Esophagus muscularis mucosa (tissue), 3 donors: ENCODE measurements around the gene PPP1R14B.

Experiments used
- EP300 ChIP-seq: sonication (generic); formaldehyde crosslinking; IDR thresholded peaks from one replicate; pipeline ENCODE4 v1.6.1; 2017; ENCODE audit warnings: antibody characterized with exemption
- TF ChIP-seq, protein P1 (sequence below), 3 experiments: fragments of 200-600 bp in 2 of 3; fragments of 450-650 bp in 1 of 3; sonication (generic) in 2 of 3; IDR thresholded peaks; one replicate each; pipeline ENCODE4 v1.5.1; 2017 to 2019; ENCODE audit warnings: antibody characterized with exemption in 3 of 3, mild to moderate bottlenecking in 2 of 3, moderate library complexity in 1 of 3

DNA sequence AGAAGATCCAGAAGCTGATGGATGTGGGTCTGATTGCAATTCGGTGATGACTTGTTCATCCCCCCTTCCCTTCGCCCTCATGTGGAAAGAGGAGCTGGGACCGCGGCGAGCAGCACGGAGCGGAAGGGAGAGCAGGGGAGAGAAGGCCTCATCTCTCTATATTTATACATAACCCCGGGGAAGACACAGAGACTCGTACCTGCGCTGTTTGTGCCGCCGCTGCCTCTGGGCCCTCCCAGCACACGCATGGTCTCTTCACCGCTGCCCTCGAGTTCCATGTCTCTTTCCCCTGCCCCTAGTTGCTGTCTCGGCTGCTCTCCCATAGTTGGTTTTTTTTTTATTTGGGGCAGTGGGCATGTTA lies 42.7 kb downstream of the PPP1R14B start:
- no peak for TF ChIP-seq EP300
- TF ChIP-seq, protein P1, sequence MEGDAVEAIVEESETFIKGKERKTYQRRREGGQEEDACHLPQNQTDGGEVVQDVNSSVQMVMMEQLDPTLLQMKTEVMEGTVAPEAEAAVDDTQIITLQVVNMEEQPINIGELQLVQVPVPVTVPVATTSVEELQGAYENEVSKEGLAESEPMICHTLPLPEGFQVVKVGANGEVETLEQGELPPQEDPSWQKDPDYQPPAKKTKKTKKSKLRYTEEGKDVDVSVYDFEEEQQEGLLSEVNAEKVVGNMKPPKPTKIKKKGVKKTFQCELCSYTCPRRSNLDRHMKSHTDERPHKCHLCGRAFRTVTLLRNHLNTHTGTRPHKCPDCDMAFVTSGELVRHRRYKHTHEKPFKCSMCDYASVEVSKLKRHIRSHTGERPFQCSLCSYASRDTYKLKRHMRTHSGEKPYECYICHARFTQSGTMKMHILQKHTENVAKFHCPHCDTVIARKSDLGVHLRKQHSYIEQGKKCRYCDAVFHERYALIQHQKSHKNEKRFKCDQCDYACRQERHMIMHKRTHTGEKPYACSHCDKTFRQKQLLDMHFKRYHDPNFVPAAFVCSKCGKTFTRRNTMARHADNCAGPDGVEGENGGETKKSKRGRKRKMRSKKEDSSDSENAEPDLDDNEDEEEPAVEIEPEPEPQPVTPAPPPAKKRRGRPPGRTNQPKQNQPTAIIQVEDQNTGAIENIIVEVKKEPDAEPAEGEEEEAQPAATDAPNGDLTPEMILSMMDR (IDR thresholded peaks at IDR 0.05) = no peak
